ENCODE measurements around the gene GSK3B. TPM values are rescaled to one million over a fixed set of nuclear protein-coding genes. Genes with fewer than 3 reads are reported as not detected.

GSK3B gene
- total RNA-seq, 4 donors from 2014 or later: 35.0 to 53.2 (median 44.0) TPM

DNA sequence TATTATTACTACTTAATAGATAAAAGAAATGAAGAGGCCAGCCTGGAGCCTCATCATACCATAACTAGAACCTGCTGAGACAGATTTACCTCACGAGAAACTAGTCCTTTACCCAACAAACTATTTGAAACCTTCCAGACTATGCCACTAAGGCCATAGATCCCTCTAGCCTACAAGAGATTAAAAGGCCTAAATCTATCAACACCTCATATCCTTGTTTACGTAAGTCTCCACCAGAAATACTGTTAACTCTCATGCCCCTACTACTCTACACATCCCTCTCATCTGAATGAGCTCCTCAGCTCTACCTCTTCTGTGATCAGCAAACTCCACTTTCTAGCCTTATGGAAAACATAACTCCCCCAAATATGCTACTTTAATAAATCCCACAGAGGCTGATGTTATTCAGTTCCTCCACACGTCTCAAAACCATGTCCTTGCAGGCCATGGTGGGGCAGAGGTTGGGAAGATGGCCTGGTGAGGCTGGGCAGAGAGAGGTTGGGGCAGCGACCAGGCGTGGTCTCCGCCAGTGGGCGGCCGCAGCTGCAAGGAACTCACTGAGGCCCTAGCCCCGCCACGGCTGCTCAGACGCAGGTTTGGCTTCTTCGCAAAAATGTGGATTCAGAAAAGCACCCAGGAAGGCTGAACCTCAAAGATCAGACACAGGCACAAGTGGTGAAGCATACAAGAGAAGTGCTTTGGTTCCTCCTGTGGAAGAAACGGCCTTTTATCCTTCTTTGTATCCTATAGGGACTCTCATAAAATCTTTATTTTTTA, 65.8 kb downstream of the GSK3B start:
- no peak overlapping the region for H3K4me3 ChIP-seq (replicated peaks in 1 of 3)
- no peaks in the 10 kb centered on the region for H3K36me3 ChIP-seq
- no peak overlapping the region for H3K27ac ChIP-seq
- no peaks in the 10 kb centered on the region for H3K9me3 ChIP-seq
- intact Hi-C loops (cut with DNase I): no loop called here
- TF ChIP-seq, protein P1, sequence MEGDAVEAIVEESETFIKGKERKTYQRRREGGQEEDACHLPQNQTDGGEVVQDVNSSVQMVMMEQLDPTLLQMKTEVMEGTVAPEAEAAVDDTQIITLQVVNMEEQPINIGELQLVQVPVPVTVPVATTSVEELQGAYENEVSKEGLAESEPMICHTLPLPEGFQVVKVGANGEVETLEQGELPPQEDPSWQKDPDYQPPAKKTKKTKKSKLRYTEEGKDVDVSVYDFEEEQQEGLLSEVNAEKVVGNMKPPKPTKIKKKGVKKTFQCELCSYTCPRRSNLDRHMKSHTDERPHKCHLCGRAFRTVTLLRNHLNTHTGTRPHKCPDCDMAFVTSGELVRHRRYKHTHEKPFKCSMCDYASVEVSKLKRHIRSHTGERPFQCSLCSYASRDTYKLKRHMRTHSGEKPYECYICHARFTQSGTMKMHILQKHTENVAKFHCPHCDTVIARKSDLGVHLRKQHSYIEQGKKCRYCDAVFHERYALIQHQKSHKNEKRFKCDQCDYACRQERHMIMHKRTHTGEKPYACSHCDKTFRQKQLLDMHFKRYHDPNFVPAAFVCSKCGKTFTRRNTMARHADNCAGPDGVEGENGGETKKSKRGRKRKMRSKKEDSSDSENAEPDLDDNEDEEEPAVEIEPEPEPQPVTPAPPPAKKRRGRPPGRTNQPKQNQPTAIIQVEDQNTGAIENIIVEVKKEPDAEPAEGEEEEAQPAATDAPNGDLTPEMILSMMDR (IDR thresholded peaks at IDR 0.05): no peak
- no peak for TF ChIP-seq POLR2A (IDR thresholded peaks at IDR 0.05)
- DNase-seq: no peak
- WGBS, 2 donors: 92 to 94% methylated on average over 13 of the region's 13 CpGs
- peaks cover 7% of the 10 kb centered on the region in 2 donors for H3K4me1 ChIP-seq
- no peaks in the 10 kb centered on the region for H3K27me3 ChIP-seq

DNA sequence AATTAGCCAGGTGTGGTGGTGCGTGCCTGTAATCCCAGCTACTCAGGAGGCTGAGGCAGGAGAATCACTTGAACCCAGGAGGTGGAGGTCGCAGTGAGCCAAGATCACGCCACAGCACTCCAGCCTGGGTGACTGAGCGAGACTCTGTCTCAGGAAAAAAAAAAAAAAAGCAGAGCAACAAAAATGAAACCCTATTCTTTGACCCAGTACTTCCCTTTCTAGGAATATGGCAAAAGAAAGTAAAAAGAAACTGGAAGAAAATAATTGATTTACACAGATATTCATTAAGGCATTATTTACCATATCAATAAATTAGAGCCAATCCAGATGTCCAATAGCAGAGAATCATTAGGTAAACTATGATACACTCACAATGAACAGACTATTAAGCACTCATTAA, 67.0 kb downstream of the GSK3B start:
- Histone ChIP-seq H3K9me3 (no peaks in the 10 kb centered on the region), H3K4me3 (replicated peaks in 1 of 3) (no peak overlapping the region), H3K36me3 (no peaks in the 10 kb centered on the region), H3K27me3 (no peaks in the 10 kb centered on the region), H3K27ac (no peak overlapping the region), H3K4me1 (peaks cover 7% of the 10 kb centered on the region in 2 donors)
- DNase-seq: no peak
- intact Hi-C loops (cut with DNase I): no loop called here
- TF ChIP-seq, protein P1 (IDR thresholded peaks at IDR 0.05): no peak
- TF ChIP-seq POLR2A (IDR thresholded peaks at IDR 0.05): no peak
- WGBS, 2 donors: 95 to 96% methylated on average over 4 of the region's 4 CpGs

- H3K4me1 ChIP-seq: peaks cover 8 to 11% of the 10 kb centered on the region in 2 donors
- H3K27me3 ChIP-seq: no peaks in the 10 kb centered on the region
- H3K36me3 ChIP-seq: no peaks in the 10 kb centered on the region
- no peak for TF ChIP-seq POLR2A (IDR thresholded peaks at IDR 0.05)
- TF ChIP-seq, protein P1 (IDR thresholded peaks at IDR 0.05): no peak
- DNase-seq: no peak
- no peak overlapping the region for H3K27ac ChIP-seq
- 84 to 88% methylated on average over 2 of the region's 2 CpGs for WGBS, 2 donors
- intact Hi-C loops (cut with DNase I): no loop called here
- H3K4me3 ChIP-seq (replicated peaks in 1 of 3): no peak overlapping the region
- no peaks in the 10 kb centered on the region for H3K9me3 ChIP-seq
These were observed 68.7 kb downstream of the GSK3B start for GRCh38 chr3:120025520-120025919.

DNA sequence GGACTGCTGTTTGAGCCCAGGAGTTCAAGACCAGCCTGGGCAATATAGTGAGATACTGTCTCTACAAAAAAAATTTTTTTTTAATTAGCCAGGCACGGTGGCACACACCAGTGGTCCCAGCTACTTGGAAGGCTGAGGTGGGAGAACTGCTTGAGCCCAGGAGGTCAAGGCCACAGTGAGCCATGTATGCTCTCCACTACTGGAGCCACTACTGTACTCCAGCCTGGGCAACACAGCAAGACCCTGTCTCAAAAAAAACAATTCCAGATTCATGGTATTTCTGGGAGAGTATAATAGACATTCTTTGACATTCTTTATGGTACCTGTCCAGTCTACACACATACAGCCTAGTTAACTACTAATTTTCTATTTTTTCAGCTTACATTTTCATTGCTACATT, 70.1 kb downstream of the GSK3B start:
- WGBS, 2 donors: 91 to 100% methylated on average over 1 of the region's 1 CpG
- Histone ChIP-seq H3K27ac (no peak overlapping the region), H3K9me3 (no peaks in the 10 kb centered on the region), H3K27me3 (no peaks in the 10 kb centered on the region), H3K36me3 (no peaks in the 10 kb centered on the region), H3K4me3 (replicated peaks in 1 of 3) (no peak overlapping the region), H3K4me1 (peaks cover 14% of the 10 kb centered on the region in 2 donors)
- DNase-seq: no peak
- intact Hi-C loops (cut with DNase I): no loop called here
- no peak for TF ChIP-seq POLR2A (IDR thresholded peaks at IDR 0.05)
- TF ChIP-seq, protein P1 (IDR thresholded peaks at IDR 0.05): no peak

DNA sequence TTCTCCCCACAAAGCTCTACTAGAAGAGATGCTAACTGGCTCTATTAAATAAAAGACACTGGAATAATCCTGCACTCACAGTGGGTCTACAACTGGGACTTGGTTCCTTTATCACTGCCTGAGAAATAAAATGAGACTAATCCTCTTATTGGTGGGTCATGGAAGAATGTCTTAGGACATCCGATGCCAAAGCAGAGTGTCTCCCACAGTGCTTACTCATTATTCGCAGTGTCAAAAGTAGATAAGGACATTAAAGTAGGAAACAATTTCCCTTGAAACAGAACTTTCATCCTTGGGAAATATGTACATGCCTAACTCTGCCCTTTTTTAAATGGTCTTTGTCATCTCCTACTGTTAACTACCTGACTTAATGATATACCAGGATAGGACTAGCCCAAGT, 71.5 kb downstream of the GSK3B start:
- peaks cover 22 to 24% of the 10 kb centered on the region in 2 donors for H3K4me1 ChIP-seq
- no peak overlapping the region for H3K4me3 ChIP-seq (replicated peaks in 1 of 3)
- no peaks in the 10 kb centered on the region for H3K36me3 ChIP-seq
- intact Hi-C loops (cut with DNase I): no loop called here
- TF ChIP-seq POLR2A (IDR thresholded peaks at IDR 0.05): no peak
- TF ChIP-seq, protein P1 (IDR thresholded peaks at IDR 0.05): no peak
- H3K27ac ChIP-seq: no peak overlapping the region
- 91 to 97% methylated on average over 2 of the region's 2 CpGs for WGBS, 2 donors
- DNase-seq: no peak
- no peaks in the 10 kb centered on the region for H3K27me3 ChIP-seq
- no peaks in the 10 kb centered on the region for H3K9me3 ChIP-seq

Data from thyroid gland (tissue), 4 donors.